Measurements from ENCODE around the gene ZNF652. TPM values are rescaled to one million over a fixed set of nuclear protein-coding genes. Genes with fewer than 3 reads are reported as not detected.

The ZNF652 gene
- total and polyA plus RNA-seq, 2 of the 4 experiments (the other 2 are of a cell fraction): 3.6 to 8.8 TPM

DNA sequence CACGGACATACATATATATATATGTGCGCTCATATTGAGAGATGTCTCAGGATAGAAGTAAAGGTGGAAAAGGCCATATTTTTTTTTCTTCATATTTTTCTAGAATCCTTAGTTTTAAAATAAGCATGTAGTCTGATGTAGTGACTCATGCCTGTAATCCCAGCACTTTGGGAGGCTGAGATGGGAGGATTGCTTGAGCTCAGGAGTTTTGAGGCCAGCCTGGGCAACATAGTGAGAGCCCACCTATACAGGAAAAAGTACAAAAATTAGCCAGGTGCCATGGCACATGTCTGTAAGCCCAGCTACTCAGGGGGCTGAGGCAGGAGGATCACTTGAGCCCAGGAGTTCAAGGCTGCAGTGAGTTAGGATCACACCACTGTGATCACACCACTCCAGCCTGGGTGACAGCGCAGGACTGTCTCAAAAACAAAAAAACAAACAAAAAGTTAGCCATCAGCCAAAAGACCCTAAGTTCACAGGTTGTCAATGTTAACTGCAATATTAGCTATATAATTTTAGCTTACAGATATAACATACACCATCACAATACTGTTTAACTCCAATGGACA is 10.4 kb downstream of the ZNF652 start:
- Histone ChIP-seq H2AFZ (replicated peaks; ENCODE audit: low read length, poor library complexity) (no peak overlapping the region), H3K36me3 (ENCODE audit: control insufficient read depth, insufficient read depth, low read length) (no peaks in the 10 kb centered on the region), H4K20me1 (ENCODE audit: insufficient read depth, low read length) (peaks cover 58% of the 10 kb centered on the region), H3K9ac (ENCODE audit: low read depth, low read length) (no peak overlapping the region), H3K4me1 (ENCODE audit: control insufficient read depth, insufficient read depth, low read length) (peaks cover 4% of the 10 kb centered on the region), H3K9me1 (ENCODE audit: insufficient read depth, low read length) (peaks cover 10% of the 10 kb centered on the region), H3K14ac (replicated peaks; ENCODE audit: low read depth, low read length) (no peak overlapping the region), H2BK20ac (ENCODE audit: low read depth, low read length) (no peak overlapping the region), H3K27ac (ENCODE audit: insufficient read depth, low read length) (no peak overlapping the region), H2BK120ac (ENCODE audit: low read depth, low read length) (no peak overlapping the region), H3K56ac (ENCODE audit: extremely low read depth, insufficient read depth, low read length) (no peak overlapping the region), H2AK9ac (replicated peaks; ENCODE audit: low read depth, low read length, poor library complexity) (no peak overlapping the region), H2AK5ac (ENCODE audit: low read depth, low read length) (no peak overlapping the region), H4K8ac (ENCODE audit: low read depth in 2 of 2, low read length in 2 of 2) (no peak overlapping the region), H4K5ac (ENCODE audit: low read depth, low read length) (no peak overlapping the region), H4K91ac (ENCODE audit: insufficient read depth, low read depth, low read length) (no peak overlapping the region), H3K23ac (ENCODE audit: low read depth, low read length) (no peak overlapping the region), H3K27me3 (ENCODE audit: control insufficient read depth, insufficient read depth, low read length) (no peaks in the 10 kb centered on the region), H2BK15ac (ENCODE audit: low read depth, low read length) (no peak overlapping the region), H3K18ac (ENCODE audit: low read depth, low read length) (no peak overlapping the region), H3K4me2 (ENCODE audit: low read depth, low read length) (no peak overlapping the region), H3K79me1 (ENCODE audit: low read depth in 1 of 2, low read length in 2 of 2) (peaks cover 19 to 68% of the 10 kb centered on the region in 2 experiments), H2BK5ac (ENCODE audit: low read depth, low read length, poor library complexity, severe bottlenecking) (no peak overlapping the region), H3K4me3 (ENCODE audit: insufficient read depth, low read depth, low read length) (no peak overlapping the region), H3K9me3 (ENCODE audit: control insufficient read depth, insufficient read depth, low read length) (no peaks in the 10 kb centered on the region), H3K4ac (ENCODE audit: low read depth, low read length) (no peak overlapping the region)
- POLR2A ChIA-PET (ENCODE audit: unreplicated experiment): no interaction called here
- WGBS, 2 experiments (ENCODE audit: extremely low coverage in 2 of 2, insufficient read length in 1 of 2): no CpG with 5 or more reads among the region's 3 CpGs
- CTCF ChIA-PET: no interaction called here
- in situ Hi-C loops (cut with MboI; ENCODE audit: low sequenced_read_pairs) (no loop called here), intact Hi-C loops (cut with micrococcal nuclease) (no loop called here), dilution Hi-C loops (cut with HindIII; ENCODE audit: low sequenced_read_pairs, unreplicated experiment) (no loop called here)
- no peak for DNase-seq
- BruUV-seq (replicated peaks): no TSS peak
- TF ChIP-seq MAZ (IDR thresholded peaks at IDR 0.05; ENCODE audit: borderline replicate concordance, low read depth, low read length) (no peak), CEBPB (IDR thresholded peaks at IDR 0.05; ENCODE audit: low read depth, low read length) (no peak), NFE2L2 (IDR thresholded peaks at IDR 0.05; ENCODE audit: low read depth, low read length) (no peak), CHD1 (IDR thresholded peaks at IDR 0.05; ENCODE audit: low read depth, low read length) (no peak), BHLHE40 (IDR thresholded peaks at IDR 0.05; ENCODE audit: low read depth, low read length) (no peak), RFX5 (IDR thresholded peaks at IDR 0.05; ENCODE audit: low read depth, low read length) (no peak), MAFK (IDR thresholded peaks at IDR 0.05; ENCODE audit: low read depth, low read length) (no peak)
- TF ChIP-seq, protein P1, sequence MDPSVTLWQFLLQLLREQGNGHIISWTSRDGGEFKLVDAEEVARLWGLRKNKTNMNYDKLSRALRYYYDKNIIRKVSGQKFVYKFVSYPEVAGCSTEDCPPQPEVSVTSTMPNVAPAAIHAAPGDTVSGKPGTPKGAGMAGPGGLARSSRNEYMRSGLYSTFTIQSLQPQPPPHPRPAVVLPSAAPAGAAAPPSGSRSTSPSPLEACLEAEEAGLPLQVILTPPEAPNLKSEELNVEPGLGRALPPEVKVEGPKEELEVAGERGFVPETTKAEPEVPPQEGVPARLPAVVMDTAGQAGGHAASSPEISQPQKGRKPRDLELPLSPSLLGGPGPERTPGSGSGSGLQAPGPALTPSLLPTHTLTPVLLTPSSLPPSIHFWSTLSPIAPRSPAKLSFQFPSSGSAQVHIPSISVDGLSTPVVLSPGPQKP (IDR thresholded peaks at IDR 0.05; ENCODE audit: borderline replicate concordance, low read depth, low read length): no peak
- TF ChIP-seq, protein P2, sequence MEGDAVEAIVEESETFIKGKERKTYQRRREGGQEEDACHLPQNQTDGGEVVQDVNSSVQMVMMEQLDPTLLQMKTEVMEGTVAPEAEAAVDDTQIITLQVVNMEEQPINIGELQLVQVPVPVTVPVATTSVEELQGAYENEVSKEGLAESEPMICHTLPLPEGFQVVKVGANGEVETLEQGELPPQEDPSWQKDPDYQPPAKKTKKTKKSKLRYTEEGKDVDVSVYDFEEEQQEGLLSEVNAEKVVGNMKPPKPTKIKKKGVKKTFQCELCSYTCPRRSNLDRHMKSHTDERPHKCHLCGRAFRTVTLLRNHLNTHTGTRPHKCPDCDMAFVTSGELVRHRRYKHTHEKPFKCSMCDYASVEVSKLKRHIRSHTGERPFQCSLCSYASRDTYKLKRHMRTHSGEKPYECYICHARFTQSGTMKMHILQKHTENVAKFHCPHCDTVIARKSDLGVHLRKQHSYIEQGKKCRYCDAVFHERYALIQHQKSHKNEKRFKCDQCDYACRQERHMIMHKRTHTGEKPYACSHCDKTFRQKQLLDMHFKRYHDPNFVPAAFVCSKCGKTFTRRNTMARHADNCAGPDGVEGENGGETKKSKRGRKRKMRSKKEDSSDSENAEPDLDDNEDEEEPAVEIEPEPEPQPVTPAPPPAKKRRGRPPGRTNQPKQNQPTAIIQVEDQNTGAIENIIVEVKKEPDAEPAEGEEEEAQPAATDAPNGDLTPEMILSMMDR (conservative IDR thresholded peaks at IDR 0.05; ENCODE audit: low read depth, low read length): no peak
- TF ChIP-seq, protein P3, sequence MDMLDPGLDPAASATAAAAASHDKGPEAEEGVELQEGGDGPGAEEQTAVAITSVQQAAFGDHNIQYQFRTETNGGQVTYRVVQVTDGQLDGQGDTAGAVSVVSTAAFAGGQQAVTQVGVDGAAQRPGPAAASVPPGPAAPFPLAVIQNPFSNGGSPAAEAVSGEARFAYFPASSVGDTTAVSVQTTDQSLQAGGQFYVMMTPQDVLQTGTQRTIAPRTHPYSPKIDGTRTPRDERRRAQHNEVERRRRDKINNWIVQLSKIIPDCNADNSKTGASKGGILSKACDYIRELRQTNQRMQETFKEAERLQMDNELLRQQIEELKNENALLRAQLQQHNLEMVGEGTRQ (IDR thresholded peaks at IDR 0.05; ENCODE audit: low read depth, low read length): no peak
- ATAC-seq (ENCODE audit: low read depth): no peak

Data from IMR-90 (cell line).